Endothelial cell of hepatic sinusoid (primary cell): ENCODE measurements around the gene PRAMEF33.
"Not testable (repeated sequence)": the region's sequence is repeated elsewhere in the genome, so short reads cannot be mapped to it uniquely, and the experiment has no call there.

ENCODE experiments used
- in situ Hi-C: cut with HindIII; loops from 2 replicates; pipeline ENCODE4 v1.10.0; 2017; ENCODE audit warnings: low sequenced_read_pairs

PRAMEF33 gene, protein sequence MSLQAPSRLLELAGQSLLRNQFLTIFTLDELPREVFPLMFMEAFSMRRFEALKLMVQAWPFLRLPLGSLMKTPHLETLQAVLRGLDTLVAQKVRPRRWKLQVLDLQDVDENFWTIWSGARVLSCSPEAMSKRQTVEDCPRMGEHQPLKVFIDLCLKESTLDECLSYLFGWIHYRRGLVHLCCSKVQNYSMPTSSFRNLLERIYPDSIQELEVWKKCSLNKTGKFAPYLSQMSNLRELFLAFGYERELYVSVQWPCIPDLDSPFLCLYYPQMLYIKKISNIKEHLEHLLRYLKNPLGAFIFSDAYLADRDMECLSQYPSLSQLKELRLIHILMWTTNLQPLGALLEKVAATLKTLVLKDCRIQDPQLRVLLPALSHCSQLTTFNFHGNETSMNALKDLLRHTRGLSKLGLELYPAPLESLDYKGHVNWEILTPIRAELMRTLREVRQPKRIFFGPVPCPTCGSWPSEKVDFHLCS

DNA sequence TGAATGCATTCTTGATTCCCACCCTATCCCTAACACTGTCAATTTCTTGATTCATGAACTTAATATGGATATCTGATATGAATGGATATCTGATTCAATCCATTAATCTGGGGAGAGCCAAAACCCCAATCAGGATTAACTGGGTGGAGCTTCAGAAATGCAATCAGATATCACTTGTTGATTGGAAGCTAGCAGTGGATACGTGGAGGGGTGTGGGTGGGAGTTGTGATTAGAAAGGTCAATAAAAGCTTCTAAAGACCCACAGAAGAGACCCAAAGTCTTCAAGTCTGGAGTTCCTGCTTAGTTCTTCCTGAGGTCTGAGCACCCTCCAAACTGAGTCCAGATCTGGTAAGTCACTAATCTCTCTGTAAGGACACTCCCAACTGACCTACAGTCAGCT lies at the start of gene PRAMEF33:
Gene PRAMEF33 (plus strand): TSS at position 301 of the 400 bp plus-strand sequence. CDS start 2,416 bp downstream, outside the sequence.
- in situ Hi-C loops: not testable (repeated sequence)

DNA sequence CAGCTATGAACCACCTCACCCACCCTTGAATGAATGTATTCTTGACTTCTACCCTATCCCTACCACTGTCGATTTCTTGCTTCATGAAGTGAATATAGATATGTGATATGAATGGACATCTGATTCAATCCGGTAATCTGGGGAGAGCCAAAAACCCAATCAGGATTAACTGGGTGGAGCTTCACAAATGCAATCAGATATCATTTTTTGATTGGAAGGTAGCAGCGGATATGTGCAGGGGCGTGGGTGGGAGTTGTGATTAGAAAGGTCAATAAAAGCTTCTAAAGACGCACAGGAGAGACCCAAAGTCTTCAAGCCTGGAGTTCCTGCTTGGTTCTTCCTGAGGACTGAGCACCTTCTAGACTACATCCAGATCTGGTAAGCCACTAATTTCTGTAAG lies 49.4 kb upstream of the PRAMEF33 start, which contains the start of gene PRAMEF5:
Gene PRAMEF5 (plus strand): TSS at position 301 of the 400 bp plus-strand sequence. CDS start 5,071 bp downstream, outside the sequence.
- in situ Hi-C loops: not testable (repeated sequence)

DNA sequence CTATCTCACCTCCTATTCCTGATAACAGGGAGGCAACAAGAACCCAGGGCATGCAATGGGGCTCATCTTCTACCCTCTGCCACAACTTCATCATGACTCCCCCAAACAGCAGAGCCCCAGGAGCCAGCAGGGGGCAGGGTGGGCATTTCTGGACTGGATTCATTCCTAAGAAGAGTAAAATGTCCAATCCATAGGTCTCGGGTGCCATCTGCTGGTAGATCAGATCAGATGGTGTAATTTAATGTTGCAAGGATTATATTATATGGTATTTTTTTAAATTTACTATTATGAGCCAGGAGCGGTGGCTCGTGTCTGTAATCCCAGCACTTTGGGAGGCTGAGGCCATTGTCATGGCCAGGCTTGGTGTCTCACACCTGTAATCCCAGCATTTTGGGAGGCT lies 38.2 kb upstream of the PRAMEF33 start:
- in situ Hi-C loops: not testable (repeated sequence)

DNA sequence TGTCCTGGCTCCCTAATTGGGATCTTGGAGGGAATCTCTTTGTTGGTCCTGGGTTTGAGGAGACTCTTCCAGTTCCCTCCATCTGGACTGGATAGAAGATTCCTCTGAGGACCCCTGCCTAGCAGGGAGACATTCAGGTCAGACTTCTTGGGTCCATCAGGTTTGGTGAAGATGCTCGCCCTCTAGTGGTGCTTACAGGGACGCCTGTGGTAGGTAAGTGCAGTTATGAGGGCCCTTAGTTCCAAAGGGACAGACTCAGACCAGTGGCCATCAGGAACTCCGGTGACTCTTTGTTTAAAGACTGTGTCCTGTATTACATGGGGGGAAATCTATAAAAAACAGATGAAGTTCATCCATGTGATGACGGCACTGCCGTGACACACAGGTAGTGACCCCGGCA lies 26.3 kb upstream of the PRAMEF33 start:
- in situ Hi-C loops: not testable (repeated sequence)

DNA sequence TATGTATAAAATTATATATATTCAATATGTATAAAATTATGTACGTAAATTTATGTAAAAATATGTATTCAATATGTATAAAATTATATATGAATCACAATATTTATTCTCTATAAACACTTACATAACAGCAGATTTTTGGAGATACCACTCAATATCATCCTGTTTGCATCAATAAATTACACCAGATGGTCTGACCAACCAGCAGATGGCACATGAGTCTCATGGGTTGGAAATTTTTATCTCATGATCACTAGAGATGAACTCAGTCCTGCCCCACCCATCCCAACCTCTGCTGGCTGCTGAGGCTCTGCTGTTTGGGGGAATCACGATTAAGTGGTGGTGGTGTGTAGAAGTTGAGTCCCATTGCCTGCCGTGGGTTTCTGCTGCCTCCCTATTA lies 23.7 kb upstream of the PRAMEF33 start:
- in situ Hi-C loops: not testable (repeated sequence)

DNA sequence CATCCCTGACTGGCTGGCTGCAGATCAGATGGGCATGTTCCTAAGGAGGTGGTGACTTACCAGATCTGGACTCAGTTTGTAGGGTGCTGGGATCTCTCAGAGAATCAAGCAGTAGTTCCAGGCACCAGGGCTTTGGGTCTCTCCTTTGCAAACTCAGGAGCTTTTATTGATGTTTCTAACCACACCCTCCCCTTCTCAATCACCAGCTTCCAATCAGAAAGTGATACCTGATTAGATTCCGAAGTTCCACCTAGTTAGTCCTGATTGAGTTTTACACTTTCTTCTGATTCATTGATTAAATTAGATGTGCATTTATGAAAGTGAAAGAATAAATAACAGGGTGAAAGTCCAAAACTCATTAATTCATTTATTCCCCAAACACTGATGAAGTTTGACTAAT lies 18.3 kb upstream of the PRAMEF33 start, which contains the start of gene PRAMEF8:
Gene PRAMEF8 (minus strand): TSS at position 101 of the 400 bp plus-strand sequence. CDS start 1,046 bp downstream, outside the sequence.
- in situ Hi-C loops: not testable (repeated sequence)

DNA sequence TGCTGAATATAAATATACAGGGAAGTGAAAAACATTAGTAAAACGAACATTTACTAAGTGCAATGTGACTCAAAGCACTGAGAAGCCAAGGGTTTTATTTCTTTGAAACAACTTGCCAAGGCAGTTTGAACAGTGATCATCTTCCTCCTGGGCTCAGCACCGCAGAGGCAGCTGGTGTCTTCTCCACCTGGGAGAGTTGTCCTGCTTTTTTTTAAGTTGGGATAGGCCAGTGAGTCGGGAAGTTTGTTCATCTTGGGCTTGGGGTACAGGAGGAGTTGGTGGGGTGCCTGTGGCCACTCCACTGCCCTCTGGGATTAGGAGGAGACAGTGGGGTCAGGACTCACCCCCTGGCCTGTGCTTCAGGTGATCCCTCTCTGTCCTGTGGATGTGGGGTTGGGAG lies 14.3 kb upstream of the PRAMEF33 start:
- in situ Hi-C loops: not testable (repeated sequence)

DNA sequence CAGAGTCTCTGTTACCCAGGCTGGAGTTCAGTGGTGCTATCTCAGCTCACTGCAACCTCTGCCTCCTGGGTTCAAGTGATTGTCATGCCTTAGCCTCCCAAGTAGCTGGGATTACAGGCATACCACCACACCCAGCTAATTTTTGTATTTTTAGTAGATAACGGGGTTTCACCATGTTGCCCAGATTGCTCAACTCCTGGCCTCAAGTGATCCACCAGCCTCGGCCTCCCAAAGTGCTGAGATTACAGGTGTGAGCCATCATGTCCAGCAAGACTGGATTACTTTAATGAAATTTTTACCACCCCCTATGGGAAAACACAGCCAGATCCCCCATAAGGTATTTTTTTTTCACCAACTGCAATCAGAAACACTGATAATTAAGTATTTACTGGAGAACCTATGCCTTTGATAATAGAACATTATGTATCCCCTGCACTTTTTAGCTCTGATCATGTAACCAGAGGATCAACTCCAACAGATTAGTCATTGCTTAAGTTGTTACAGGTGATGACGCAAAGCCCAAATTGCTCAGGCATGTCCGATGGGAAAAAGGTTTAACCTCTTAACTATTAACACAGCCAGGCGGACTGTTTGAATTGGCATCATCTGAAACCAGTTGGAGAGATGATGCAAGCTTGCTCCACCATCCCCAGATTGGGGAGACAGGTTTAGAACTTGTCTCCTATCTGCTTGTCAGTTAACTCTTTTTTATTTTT lies 6.0 kb upstream of the PRAMEF33 start:
- in situ Hi-C loops: not testable (repeated sequence)

DNA sequence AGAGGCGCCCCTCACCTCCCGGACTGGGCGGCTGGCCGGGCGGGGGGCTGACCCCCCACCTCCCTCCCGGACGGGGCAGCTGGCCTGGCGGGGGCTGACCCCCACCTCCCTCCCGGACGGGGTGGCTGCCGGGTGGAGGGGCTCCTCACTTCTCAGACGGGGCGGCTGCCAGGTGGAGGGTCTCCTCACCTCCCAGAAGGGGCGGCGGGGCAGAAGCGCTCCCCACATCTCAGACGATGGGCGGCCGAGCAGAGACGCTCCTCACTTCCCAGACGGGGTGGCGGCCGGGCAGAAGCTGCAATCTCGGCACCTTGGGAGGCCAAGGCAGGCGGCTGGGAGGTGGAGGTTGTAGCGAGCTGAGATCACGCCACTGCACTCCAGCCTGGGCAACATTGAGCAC lies 4.6 kb upstream of the PRAMEF33 start:
- in situ Hi-C loops: not testable (repeated sequence)

DNA sequence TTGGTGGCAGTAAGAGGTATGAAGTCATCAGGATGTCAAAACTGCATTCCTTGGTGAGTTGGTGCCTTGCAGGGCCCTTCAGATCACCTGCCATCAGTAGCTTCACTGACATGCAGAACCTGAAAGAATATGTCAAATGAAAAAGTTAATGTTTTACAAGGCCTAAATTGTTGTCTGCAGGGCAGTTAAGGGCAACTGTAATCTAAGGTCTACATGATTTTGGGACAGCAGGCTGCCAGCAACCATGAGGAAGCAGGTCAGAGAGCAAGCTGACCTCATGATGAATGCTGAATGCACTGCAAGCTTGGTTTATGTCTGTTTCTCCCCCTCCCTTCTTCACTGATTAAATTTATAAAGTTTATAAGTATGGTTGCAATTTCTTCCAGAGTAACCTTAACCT lies 1.1 kb upstream of the PRAMEF33 start:
- in situ Hi-C loops: not testable (repeated sequence)

DNA sequence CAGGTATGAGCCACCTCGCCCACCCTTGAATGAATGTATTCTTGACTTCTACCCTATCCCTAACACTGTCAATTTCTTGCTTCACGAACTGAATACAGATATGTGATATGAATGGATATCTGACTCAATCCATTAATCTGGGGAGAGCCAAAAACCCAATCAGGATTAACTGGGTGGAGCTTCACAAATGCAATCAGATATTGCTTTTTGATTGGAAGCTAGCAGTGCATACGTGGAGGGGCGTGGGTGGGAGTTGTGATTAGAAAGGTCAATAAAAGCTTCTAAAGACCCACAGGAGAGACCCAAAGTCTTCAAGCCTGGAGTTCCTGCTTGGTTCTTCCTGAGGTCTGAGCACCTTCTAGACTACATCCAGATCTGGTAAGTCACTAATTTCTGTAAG lies 11.9 kb downstream of the PRAMEF33 start, which contains the start of gene PRAMEF15:
Gene PRAMEF15 (plus strand): TSS at position 301 of the 400 bp plus-strand sequence. CDS start 2,827 bp downstream, outside the sequence.
- in situ Hi-C loops: not testable (repeated sequence)

DNA sequence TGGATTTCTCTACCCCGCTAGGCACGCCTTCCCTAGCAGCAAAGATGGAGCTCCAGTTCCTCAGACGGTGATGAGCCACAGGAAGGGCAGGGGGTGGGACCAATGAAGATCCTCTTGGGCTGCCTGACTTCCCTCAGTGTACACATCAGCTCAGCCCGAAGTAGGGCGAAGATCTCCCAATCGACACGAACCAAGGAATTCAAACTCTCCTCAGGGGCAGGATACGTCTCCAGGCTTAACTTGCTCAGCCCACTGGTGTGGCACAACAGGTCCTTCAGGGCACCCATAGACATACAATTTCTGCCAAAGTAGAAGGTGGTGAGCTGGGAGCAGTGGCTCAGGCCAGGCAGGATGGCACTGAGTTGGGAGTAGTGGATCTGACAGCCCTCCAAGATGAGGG lies 39.2 kb downstream of the PRAMEF33 start:
- in situ Hi-C loops: not testable (repeated sequence)

DNA sequence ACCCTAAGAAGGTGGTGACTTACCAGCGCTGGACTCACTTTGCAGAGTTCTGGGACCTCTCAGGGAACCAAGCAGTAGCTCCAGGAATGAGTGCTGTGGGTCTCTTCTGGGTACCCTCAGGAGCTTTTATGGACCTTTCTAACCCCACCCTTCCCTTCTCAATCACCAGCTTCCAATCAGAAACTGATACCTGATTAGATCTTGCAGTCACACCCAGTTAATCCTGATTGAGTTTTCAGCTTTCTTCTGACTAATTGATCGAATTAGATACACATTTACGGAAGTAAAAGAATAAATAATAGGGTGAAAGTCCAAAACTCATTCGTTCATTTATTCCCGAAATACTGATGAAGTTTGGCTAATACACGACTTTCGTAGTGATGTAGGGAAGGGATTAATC lies 43.7 kb downstream of the PRAMEF33 start, which contains the start of gene PRAMEF14:
Gene PRAMEF14 (minus strand): TSS at position 101 of the 400 bp plus-strand sequence. CDS start 1,820 bp downstream, outside the sequence.
- in situ Hi-C loops: not testable (repeated sequence)

DNA sequence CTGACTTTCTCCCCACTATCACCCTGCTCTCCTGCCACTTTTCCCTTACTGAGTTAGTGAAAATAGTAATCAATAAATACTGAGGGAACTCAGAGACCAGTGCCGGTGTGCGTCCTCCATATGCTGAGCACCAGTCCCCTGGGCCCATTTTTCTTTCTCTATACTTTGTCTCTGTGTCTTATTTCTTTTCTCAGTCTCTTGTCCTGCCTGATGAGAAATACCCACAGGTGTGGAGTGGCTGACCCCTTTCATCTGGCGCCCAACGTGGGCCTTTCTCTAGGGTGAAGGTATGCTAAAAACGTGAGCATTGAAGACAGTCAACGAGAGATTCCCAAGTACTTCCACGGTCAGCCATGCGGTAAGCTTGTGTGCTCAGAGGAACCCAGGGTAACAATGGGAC lies 50.1 kb downstream of the PRAMEF33 start:
- in situ Hi-C loops: not testable (repeated sequence)

DNA sequence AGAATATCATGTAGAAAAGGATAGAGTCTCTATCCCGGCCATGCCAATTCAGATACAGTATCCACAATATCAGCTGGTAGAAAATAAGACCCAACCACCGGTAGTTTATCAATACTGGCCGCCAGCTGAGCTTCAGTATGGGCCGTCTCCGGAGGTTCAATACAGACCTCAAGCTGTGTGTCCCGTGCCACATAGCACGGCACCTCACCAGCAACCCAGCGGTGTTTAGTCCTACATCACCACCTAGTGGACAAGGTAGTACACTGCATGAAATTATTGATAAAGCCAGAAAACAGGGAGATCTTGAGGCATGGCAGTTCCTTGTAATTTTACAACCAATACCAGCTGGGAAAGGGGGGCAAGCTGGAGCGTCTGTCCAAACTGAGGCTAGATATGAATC lies 51.1 kb downstream of the PRAMEF33 start:
- in situ Hi-C loops: not testable (repeated sequence)

DNA sequence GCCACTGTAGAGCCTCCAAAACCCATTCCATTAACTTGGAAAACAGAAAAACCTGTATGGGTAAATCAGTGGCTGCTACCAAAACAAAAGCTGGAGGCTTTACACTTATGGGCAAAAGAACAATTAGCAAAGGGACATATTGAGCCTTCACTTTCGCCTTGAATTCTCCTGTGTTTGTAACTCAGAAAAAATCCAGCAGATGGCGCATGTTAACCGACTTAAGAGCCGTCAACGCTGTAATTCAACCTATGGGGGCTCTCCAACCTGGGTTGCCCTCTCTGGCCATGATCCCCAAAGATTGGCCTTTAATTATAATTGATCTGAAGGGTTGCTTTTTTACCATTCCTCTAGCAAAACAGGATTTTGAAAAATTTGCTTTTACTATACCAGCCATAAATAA lies 53.4 kb downstream of the PRAMEF33 start:
- in situ Hi-C loops: not testable (repeated sequence)
